GM21447 (cell line): Measurements from ENCODE around the gene PLAU.
A peak's percentile ranks its signal among the peaks of the same experiment; 100 is the strongest.
"Not testable (repeated sequence)": the region's sequence is repeated elsewhere in the genome, so short reads cannot be mapped to it uniquely, and the experiment has no call there.

Experiments used
- ATAC-seq: cut with Tn5 transposase; IDR thresholded peaks from one replicate; pipeline ENCODE4 v1.9.1; 2021; ENCODE audit not compliant: unreplicated experiment

Gene PLAU

GRCh38 chr10:73948947-73949633 lies 38.2 kb downstream of the PLAU start:
- ATAC-seq = no peak

GRCh38 chr10:73950155-73950948 lies 39.4 kb downstream of the PLAU start:
- ATAC-seq = no peak

GRCh38 chr10:73953665-73954064 lies 42.7 kb downstream of the PLAU start:
- no peak for ATAC-seq

- ATAC-seq = no peak
These were observed 43.8 kb downstream of the PLAU start for GRCh38 chr10:73954737-73955136.

GRCh38 chr10:73955719-73956118 lies 44.8 kb downstream of the PLAU start:
- no peak for ATAC-seq

- peak; percentile 44 for ATAC-seq
These were observed 45.8 kb downstream of the PLAU start for GRCh38 chr10:73956476-73957359.

GRCh38 chr10:73959484-73960243 lies 48.7 kb downstream of the PLAU start:
- no peak for ATAC-seq

- no peak for ATAC-seq
These were observed 51.5 kb downstream of the PLAU start for GRCh38 chr10:73962386-73962785.

GRCh38 chr10:73963533-73963932 lies 52.6 kb downstream of the PLAU start:
- not testable (repeated sequence) for ATAC-seq

GRCh38 chr10:73964743-73965142 lies 53.8 kb downstream of the PLAU start:
- no peak for ATAC-seq

- not testable (repeated sequence) for ATAC-seq
These were observed 54.4 kb downstream of the PLAU start for GRCh38 chr10:73965267-73965889.

GRCh38 chr10:73965890-73966768 lies 55.2 kb downstream of the PLAU start:
- ATAC-seq = no peak

GRCh38 chr10:73967022-73967429 lies 56.1 kb downstream of the PLAU start:
- ATAC-seq = no peak
